K562 (cell line): ENCODE measurements around the gene NDUFAF4. TPM values are rescaled to one million over a fixed set of nuclear protein-coding genes. Genes with fewer than 3 reads are reported as not detected.

Experiments
- ATAC-seq: fragments of 200-7000 bp; cut with Tn5 transposase; 3 replicates; pipeline ENCODE4 v1.9.1; 2020; ENCODE audit warnings: moderate library complexity
- BruUV-seq: library from RNA; stranded (reverse); fragments of 400-500 nt; replicated peaks from 2 replicates; lab custom pipeline; 2021; lab: Mats Ljungman, UMichigan
- CTCF ChIA-PET: fragments of 300-600 bp; formaldehyde crosslinking; extraction: SDS; loops from one replicate; lab custom pipeline; 2021; ENCODE audit warnings: low intra/inter-chr PET ratio; lab: Yijun Ruan, JAX
- POLR2A ChIA-PET: fragments of 300-600, 350-650 bp; sonication (Branson Sonifier 250); formaldehyde crosslinking; extraction: SDS; loops from one replicate; lab custom pipeline; 2021; ENCODE audit warnings: antibody characterized with exemption, inconsistent platforms; lab: Yijun Ruan, JAX
- DNase-seq, 4 experiments: peaks; one replicate each; pipeline versions ENCODE4 v3.0.0 to v3.0.0-alpha.2; 2011 to 2018; ENCODE audit warnings: low spot score in 3 of 4, mixed read lengths in 3 of 4; ENCODE audit errors: extremely low read depth in 1 of 4
- FAIRE-seq: peaks from 2 replicates; lab custom pipeline; 2011; peaks lifted over from hg19 to GRCh38; lab: Jason Lieb, UNC
- H2AFZ ChIP-seq: 2 replicates; pipeline ENCODE4 v1.6.0; 2011; ENCODE audit warnings: low read depth, low read length, control low read depth, inconsistent platforms
- H3K27ac ChIP-seq: fragments of 200-600 bp; 3 replicates; pipeline ENCODE4 v1.8.0; 2011; ENCODE audit warnings: low read depth, mild to moderate bottlenecking, control low read depth, inconsistent platforms, low read length, moderate library complexity, mixed read lengths; ENCODE audit errors: extremely low read depth
- H3K27me3 ChIP-seq, 2 experiments: fragments of 300-600 bp in 1 of 2; 2 replicates in 1 of 2; 3 replicates in 1 of 2; pipeline versions ENCODE4 v1.6.0 to v1.8.0; 2011; ENCODE audit warnings: inconsistent platforms in 2 of 2, low read length in 2 of 2, mild to moderate bottlenecking in 1 of 2, mixed read lengths in 1 of 2, moderate library complexity in 1 of 2; ENCODE audit not compliant: control insufficient read depth in 2 of 2, insufficient read depth in 2 of 2
- H3K36me3 ChIP-seq: fragments of 300-600 bp; 3 replicates; pipeline ENCODE4 v1.8.0; 2011; ENCODE audit warnings: mild to moderate bottlenecking, low read length, inconsistent platforms; ENCODE audit not compliant: control insufficient read depth, insufficient read depth
- H3K4me1 ChIP-seq, 2 experiments: fragments of 200-600 bp in 1 of 2; replicated peaks in 1 of 2; 2 replicates in 1 of 2; 3 replicates in 1 of 2; pipeline versions ENCODE4 v1.5.1 to v1.8.0; 2011; ENCODE audit warnings: inconsistent platforms in 2 of 2, low read length in 2 of 2, mild to moderate bottlenecking in 1 of 2, mixed read lengths in 1 of 2, moderate library complexity in 1 of 2; ENCODE audit not compliant: control insufficient read depth in 2 of 2, insufficient read depth in 2 of 2
- H3K4me2 ChIP-seq: 2 replicates; pipeline ENCODE4 v1.6.1; 2011; ENCODE audit warnings: low read length, control low read depth, inconsistent platforms, mixed read lengths; ENCODE audit not compliant: insufficient read depth
- H3K4me3 ChIP-seq: fragments of 200-600 bp; sonication (generic), shearing (Covaris generic); 2 replicates; pipeline ENCODE4 v1.5.1; 2016; ENCODE audit warnings: control low read depth, inconsistent platforms
- H3K79me2 ChIP-seq: fragments of 200-600 bp; 3 replicates; pipeline ENCODE4 v1.8.0; 2011; ENCODE audit warnings: low read length, inconsistent platforms; ENCODE audit not compliant: control insufficient read depth, insufficient read depth
- H3K9ac ChIP-seq, 2 experiments: 2 replicates each; pipeline versions ENCODE4 v1.6.0 to v1.6.1; 2011; ENCODE audit warnings: low read depth in 2 of 2, low read length in 2 of 2, control low read depth in 1 of 2, inconsistent platforms in 1 of 2, mild to moderate bottlenecking in 1 of 2, mixed read lengths in 1 of 2; ENCODE audit not compliant: insufficient read depth in 1 of 2
- H3K9me1 ChIP-seq: one replicate; pipeline ENCODE4 v1.6.0; 2011; ENCODE audit warnings: inconsistent platforms, mild to moderate bottlenecking, low read length, moderate library complexity; ENCODE audit not compliant: control insufficient read depth, insufficient read depth
- H3K9me3 ChIP-seq: replicated peaks from 2 replicates; pipeline ENCODE4 v1.5.1; 2011; ENCODE audit warnings: low read depth, low read length, inconsistent platforms; ENCODE audit not compliant: control insufficient read depth, insufficient read depth
- H4K20me1 ChIP-seq: replicated peaks from 2 replicates; pipeline ENCODE4 v1.6.1; 2011; ENCODE audit warnings: low read length, inconsistent platforms, mixed read lengths; ENCODE audit not compliant: control insufficient read depth, insufficient read depth
- BRD9 ChIP-seq: fragments of 450-650 bp; IDR thresholded peaks from 2 replicates; pipeline ENCODE4 v1.6.1; 2018; ENCODE audit warnings: low read depth; ENCODE audit not compliant: partially characterized antibody
- JUN ChIP-seq, 2 experiments: sonication (generic) in 1 of 2; formaldehyde crosslinking in 1 of 2; IDR thresholded peaks; 2 replicates each; pipeline versions ENCODE4 v1.6.1 to v1.8.0; 2012 to 2022; ENCODE audit warnings: borderline replicate concordance in 2 of 2, mild to moderate bottlenecking in 2 of 2, improper control_type of control experiment in 1 of 2, low read depth in 1 of 2, low read length in 1 of 2, missing genetic modification reagents in 1 of 2
- KDM1A ChIP-seq, 2 experiments: fragments of 450-650 bp; IDR thresholded peaks; 2 replicates each; pipeline ENCODE4 v1.6.1; 2016; ENCODE audit warnings: mild to moderate bottlenecking in 2 of 2
- NR2C2 ChIP-seq, 2 experiments: fragments of 200-800 bp in 1 of 2; sonication (Bioruptor generic) in 1 of 2; sonication (generic) in 1 of 2; formaldehyde crosslinking in 1 of 2; IDR thresholded peaks; 2 replicates each; pipeline versions ENCODE4 v1.6.1 to v1.8.0; 2016 to 2022; ENCODE audit warnings: mild to moderate bottlenecking in 1 of 2, missing compliant biosample characterization in 1 of 2, missing genetic modification characterization in 1 of 2, missing genetic modification reagents in 1 of 2
- SMARCC2 ChIP-seq: fragments of 450-650 bp; IDR thresholded peaks from 2 replicates; pipeline ENCODE4 v1.6.1; 2017; ENCODE audit warnings: antibody characterized with exemption, moderate library complexity, mild to moderate bottlenecking, low read depth
- SP2 ChIP-seq: IDR thresholded peaks from 2 replicates; pipeline ENCODE4 v1.6.1; 2011; ENCODE audit warnings: mild to moderate bottlenecking, low read depth, low read length, moderate library complexity; ENCODE audit not compliant: poor library complexity, severe bottlenecking; ENCODE audit errors: extremely low read depth
- ZBTB9 ChIP-seq: fragments of 450-650 bp; formaldehyde crosslinking; IDR thresholded peaks from 2 replicates; pipeline ENCODE4 v1.4.0; 2020; ENCODE audit warnings: mild to moderate bottlenecking, moderate library complexity
- ZNF224 ChIP-seq: sonication (generic); formaldehyde crosslinking; IDR thresholded peaks from 2 replicates; pipeline ENCODE4 v1.8.0; 2022; ENCODE audit warnings: mild to moderate bottlenecking, missing genetic modification reagents
- ZNF253 ChIP-seq: fragments of 250-450 bp; sonication (Bioruptor Pico); conservative IDR thresholded peaks from 2 replicates; pipeline ENCODE4 v1.6.1; 2021; ENCODE audit warnings: mild to moderate bottlenecking
- ZNF354B ChIP-seq: fragments of 250-450 bp; sonication (Bioruptor Pico); IDR thresholded peaks from 2 replicates; pipeline ENCODE4 v1.4.0; 2020
- ZNF668 ChIP-seq: fragments of 250-450 bp; sonication (Bioruptor Pico); IDR thresholded peaks from 2 replicates; pipeline ENCODE4 v1.8.0; 2022; ENCODE audit warnings: mild to moderate bottlenecking, inconsistent platforms
- WGBS: fragments of 100-300 bp; shearing (Covaris generic); methylation state at CpG from one replicate; pipeline ENCODE4 v1.1.6; 2016; ENCODE audit warnings: low coverage, mixed read lengths; ENCODE audit not compliant: insufficient coverage; ENCODE audit errors: missing lambda C conversion rate; 5-methylcytosine and 5-hydroxymethylcytosine counted together
- in situ Hi-C: fragments of 300-500 bp; cut with MboI; formaldehyde crosslinking; loops from 4 replicates; pipeline ENCODE4 v1.15.0; 2018; ENCODE audit warnings: inconsistent platforms, mixed read lengths
- intact Hi-C: fragments of 100-400 bp; cut with micrococcal nuclease; formaldehyde crosslinking; loops from 2 replicates; pipeline ENCODE4 v1.14.2; 2022
- polyA plus RNA-seq, 8 experiments: library from polyadenylated mRNA; depleted of rRNA in 4 of 8; stranded (reverse) in 5 of 8; unstranded in 3 of 8; fragments of >200 nt; fragmentation: Nextera tagmentation in 2 of 8; fragmentation: Illumina TruSeq in 1 of 8; extraction: Ambion mirVana in 2 of 8; extraction: Trizol in 1 of 8; gene quantifications; 2 replicates each; pipeline versions ENCODE4 v1.2.1 to v1.2.3, GENCODE V29; 2011 to 2014; ENCODE audit warnings: inconsistent platforms in 1 of 8, missing spikeins in 1 of 8
- total RNA-seq, 7 experiments: library from RNA; depleted of rRNA in 6 of 7; stranded (reverse); fragments of >200 nt in 6 of 7; fragmentation: Illumina TruSeq in 2 of 7; extraction: Trizol in 2 of 7; gene quantifications; 2 replicates each; pipeline versions ENCODE4 v1.2.1 to v1.2.3, GENCODE V29; 2011 to 2021; ENCODE audit warnings: low replicate concordance in 1 of 7

Gene NDUFAF4
- total and polyA plus RNA-seq, 9 of the 15 experiments (the other 6 are each of a cell fraction or from before 2014, with no cell fraction given): 45.0 to 418 (median 136) TPM

GRCh38 chr6:96864216-96865054 lies 33.3 kb downstream of the NDUFAF4 start (continued):
- no peak for TF ChIP-seq ZBTB9 (CRISPR knock-in tag)

GRCh38 chr6:96862560-96862959 lies 35.1 kb downstream of the NDUFAF4 start:
- Histone ChIP-seq H3K36me3 (no peaks in the 10 kb centered on the region), H3K4me2 (no peak overlapping the region), H2AFZ (no peak overlapping the region), H3K4me3 (no peak overlapping the region), H3K27me3 (peaks cover 4 to 6% of the 10 kb centered on the region in 2 experiments; a peak in 2 of 5 replicates), H3K27ac (no peak overlapping the region), H3K4me1 (no peaks in the 10 kb centered on the region), H3K9me3 (no peaks in the 10 kb centered on the region), H3K9me1 (no peaks in the 10 kb centered on the region), H4K20me1 (no peaks in the 10 kb centered on the region), H3K9ac (no peak overlapping the region), H3K79me2 (no peaks in the 10 kb centered on the region)
- in situ Hi-C loops (no loop called here), intact Hi-C loops (no loop called here)
- POLR2A ChIA-PET: no interaction called here
- DNase-seq (no peak), FAIRE-seq (no peak), ATAC-seq (no peak)
- no peak for TF ChIP-seq KDM1A (IDR thresholded peaks at IDR 0.05)
- no peak for TF ChIP-seq ZNF224 (CRISPR knock-in tag)
- TF ChIP-seq ZNF354B: no peak
- no peak for TF ChIP-seq BRD9
- TF ChIP-seq ZNF668: no peak
- TF ChIP-seq JUN (IDR thresholded peaks at IDR 0.05; ENCODE audit: borderline replicate concordance, low read depth, low read length): no peak
- no peak for TF ChIP-seq JUN (CRISPR knock-in tag; IDR thresholded peaks at IDR 0.05; ENCODE audit: borderline replicate concordance)
- no peak for TF ChIP-seq NR2C2 (CRISPR knock-in tag; IDR thresholded peaks at IDR 0.05)
- no peak for TF ChIP-seq NR2C2 (tag; IDR thresholded peaks at IDR 0.05)
- no peak for TF ChIP-seq SMARCC2
- no peak for TF ChIP-seq ZNF253 (CRISPR knock-in tag)
- TF ChIP-seq SP2: no peak
- CTCF ChIA-PET: no interaction called here
- no TSS peak for BruUV-seq
- WGBS: 0% methylated on average over 1 of the region's 1 CpG
